KBM-7 (cell line): ENCODE results near the gene CCR5AS.
"Not testable (repeated sequence)": the region's sequence is repeated elsewhere in the genome, so short reads cannot be mapped to it uniquely, and the experiment has no call there.

ENCODE experiments used
- DNase-seq: peaks from one replicate; pipeline ENCODE4 v3.0.0-alpha.2; 2015
- in situ Hi-C: fragments of 300-500 bp; cut with MboI; formaldehyde crosslinking; loops from 2 replicates; pipeline ENCODE4 v1.14.3; 2020; ENCODE audit warnings: low sequenced_read_pairs, low pct_unique_long_range_greater_than_20kb, mixed read lengths

CCR5AS gene

DNA sequence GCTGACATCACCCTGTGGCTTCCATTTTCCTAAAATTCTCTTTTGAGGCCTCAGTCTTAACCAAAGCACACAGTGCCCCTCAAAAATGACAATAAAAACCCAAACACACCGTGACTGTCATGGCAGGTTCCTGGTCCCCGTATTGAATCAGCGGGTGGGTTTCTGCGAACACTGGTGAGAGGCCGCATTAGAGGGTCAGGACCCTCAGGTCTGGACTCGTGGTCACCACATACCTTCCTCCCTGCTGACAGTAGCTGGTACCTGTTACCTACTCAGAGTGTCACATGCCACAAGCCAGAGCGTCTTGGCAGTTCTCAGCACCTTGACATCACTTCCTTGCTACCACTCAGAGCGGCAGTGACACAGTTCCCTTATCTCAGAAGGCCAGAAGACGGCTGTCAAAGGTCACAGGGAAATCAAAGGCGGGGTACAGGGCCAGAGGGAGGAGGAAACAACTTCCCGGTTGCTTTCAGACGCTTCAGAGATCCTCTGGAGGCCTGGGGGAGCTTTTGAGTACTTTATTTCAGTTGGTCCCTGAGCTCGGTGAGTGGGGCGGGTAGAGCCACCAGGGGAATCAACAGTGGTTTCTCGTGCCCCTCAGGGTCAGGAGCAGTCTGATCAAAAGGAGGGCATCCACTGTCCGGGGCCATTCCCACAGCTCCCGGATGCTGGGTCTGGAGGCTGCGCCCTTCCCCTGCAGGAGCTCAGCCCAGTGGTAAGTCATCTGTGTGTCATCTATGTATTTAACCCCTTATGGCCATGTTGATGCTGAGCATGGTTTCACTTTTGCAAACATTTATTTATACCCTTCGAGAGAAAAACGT lies at the start of gene CCR5AS, which contains the start of gene CCRL2:
Gene CCR5AS, minus strand, starts transcription at position 279 of the 824 bp plus-strand sequence.
Gene CCRL2, plus strand, starts transcription at position 472 of the 824 bp plus-strand sequence. CDS start 821 bp downstream, outside the sequence.
- in situ Hi-C loops, result no loop called here
- DNase-seq, result peak; percentile 84

DNA sequence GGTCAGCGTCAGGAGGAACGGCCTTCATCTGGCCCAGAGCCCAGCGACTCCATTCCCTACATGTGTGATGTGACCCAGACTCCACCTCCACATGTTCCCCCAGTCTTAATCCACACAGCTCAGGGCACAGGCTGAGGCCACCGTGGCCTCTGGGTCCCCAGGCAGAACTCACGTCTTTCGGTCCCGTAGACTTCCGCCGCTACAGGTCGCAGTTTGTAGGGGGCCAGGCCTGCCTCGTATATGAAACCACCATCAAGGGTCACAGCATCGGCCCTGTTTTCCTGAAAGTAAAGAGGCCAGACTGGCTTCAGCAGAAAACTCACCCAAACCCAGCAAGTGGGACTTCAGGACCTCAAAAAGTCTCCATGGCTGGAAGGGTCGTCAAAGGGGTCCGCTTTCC lies 49.3 kb upstream of the CCR5AS start:
- DNase-seq, result no peak
- in situ Hi-C loops, result no loop called here

GRCh38 chr3:46455231-46456115 lies 48.6 kb upstream of the CCR5AS start:
- no peak for DNase-seq
- in situ Hi-C loops, result no loop called here

GRCh38 chr3:46454606-46455005 lies 47.7 kb upstream of the CCR5AS start:
- in situ Hi-C loops, result no loop called here

DNA sequence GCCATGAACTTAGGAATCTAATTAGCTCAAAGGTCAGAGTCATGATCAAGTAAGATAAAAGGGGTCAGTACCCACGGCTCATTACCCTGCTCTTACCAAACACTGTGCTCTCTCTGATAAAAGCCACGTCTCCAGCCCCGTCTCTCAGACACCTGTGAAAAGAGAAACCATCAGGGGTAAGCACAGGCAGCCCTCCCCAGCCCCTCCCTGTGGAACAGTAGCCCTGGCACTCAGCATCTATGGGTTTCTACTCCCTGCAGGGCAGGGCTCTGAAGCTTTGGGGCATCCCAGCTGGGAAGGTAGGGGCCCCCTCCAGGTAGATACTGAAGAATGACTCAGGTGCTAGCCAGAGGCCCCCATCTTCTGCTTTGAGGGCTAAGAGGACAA lies 47.3 kb upstream of the CCR5AS start:
- in situ Hi-C loops, result no loop called here
- DNase-seq, result no peak

More at GRCh38 chr3:46454606-46455005, 47.7 kb upstream of the CCR5AS start:
- DNase-seq, result no peak

- in situ Hi-C loops, result no loop called here
- DNase-seq, result no peak
Observed at GRCh38 chr3:46453526-46454208, 46.8 kb upstream of the CCR5AS start.

DNA sequence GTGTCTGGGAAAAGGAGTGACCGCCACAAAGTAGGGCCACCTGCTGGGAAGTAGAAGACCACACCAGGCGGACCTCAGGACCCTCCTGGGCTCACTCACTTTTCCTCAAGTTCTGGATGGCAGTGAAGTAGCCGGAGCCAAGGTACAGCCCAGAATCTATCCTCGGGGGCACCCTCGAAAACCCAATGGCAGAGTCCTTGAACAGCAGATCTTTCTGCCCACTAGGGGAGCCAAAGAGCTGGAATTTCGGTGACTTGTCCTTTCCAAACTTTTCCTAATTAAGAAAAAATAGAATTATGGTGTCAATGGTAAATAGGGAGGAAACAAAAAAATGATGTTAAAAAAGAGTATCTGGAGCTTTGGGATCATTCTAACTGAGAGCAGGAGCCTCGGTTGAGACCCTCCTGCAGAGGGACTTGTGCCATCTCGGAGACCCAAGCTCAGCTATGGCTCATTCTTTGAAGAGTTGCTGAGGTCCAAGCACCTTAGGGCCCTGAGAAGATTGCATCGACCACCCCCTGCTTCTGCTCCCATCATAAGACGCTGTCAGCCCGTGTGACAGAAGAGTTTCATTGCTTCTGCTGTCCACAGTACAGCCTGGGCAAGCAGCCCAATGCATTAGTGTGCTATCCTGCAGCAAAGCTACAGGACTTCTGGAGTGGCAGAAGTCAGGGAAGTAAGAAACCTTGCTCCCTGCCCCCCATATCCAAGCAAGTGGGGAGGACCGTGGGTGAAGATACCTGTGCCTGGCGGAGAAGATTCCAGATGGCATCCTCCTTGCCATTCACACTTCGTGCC lies 43.1 kb upstream of the CCR5AS start:
- in situ Hi-C loops, result no loop called here
- no peak for DNase-seq

DNA sequence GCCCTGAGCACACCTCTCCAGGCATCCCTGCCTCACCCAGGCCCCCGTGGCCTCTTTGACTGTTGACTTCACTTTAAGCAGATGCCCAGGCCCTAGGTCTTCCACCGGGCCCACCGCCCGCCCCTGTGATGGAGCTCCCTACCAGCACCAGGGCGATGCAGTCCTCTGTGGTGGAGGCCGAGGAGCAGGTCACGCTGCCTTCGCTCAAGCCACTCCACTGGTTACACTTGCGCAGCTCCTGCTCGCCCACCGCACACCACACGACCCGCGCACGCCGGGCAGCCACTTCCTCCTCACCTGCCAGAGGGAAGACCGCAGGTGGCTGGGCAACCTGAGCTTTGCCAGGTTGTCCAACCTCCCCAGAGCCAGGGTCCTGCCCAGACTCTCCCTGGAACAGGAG lies 41.9 kb upstream of the CCR5AS start:
- no peak for DNase-seq
- in situ Hi-C loops, result no loop called here

GRCh38 chr3:46447228-46447985 lies 40.5 kb upstream of the CCR5AS start:
- DNase-seq, result no peak
- in situ Hi-C loops, result no loop called here

GRCh38 chr3:46442576-46443530 lies 36.0 kb upstream of the CCR5AS start:
- no peak for DNase-seq
- in situ Hi-C loops, result no loop called here

GRCh38 chr3:46440531-46441294 lies 33.8 kb upstream of the CCR5AS start:
- in situ Hi-C loops, result no loop called here
- peak; percentile 78 for DNase-seq

DNA sequence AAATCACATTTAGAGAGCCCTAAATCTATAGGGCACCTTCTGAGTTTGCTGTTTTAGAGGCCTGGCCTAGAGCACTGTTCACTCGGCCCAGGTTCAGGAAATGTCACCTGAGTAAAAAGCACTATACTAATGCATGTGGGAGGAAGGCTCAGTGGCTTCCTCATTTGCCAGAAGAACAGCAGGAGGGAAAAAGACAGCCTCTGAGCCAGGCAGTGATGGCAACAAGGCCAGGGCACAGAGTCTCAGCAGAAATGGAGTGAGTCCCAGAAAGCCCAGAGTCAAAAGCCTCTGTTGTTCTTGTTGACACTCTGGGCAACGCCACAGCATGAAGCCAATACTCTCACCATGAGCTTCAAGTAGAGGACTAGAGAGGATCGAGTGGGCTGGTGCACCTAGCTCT lies 32.0 kb upstream of the CCR5AS start:
- in situ Hi-C loops, result no loop called here
- peak; percentile 75 for DNase-seq

DNA sequence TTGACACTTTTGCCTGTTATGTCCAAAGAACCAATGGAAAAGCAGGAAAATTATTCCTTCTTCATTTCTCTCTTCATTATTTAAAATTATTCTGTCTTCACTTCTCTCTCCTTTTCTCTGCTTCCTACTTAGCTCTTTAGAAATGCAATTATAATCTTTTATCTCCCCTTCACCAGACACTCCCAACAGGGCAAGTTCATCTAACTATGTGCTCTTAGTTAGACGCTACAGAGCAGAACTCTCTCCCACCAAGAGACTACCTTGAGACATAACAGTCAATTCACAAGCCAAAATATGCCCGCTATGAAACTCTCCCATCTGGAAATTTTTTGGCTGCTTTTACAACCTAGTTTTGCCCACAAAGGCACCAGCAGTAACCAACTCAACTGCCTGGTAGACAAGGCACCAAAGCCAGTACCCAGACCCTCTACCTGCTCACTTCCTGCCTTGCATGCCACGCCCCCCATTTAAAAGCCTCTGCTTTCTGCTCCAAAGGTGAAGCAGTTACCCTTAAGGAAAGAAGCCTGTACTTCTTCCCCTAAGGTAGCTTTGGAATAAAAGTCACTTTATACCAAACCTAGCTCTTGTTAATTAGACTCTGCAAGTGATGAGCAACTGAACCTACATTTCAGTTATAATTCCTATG lies 28.3 kb upstream of the CCR5AS start:
- no peak for DNase-seq
- in situ Hi-C loops, result no loop called here

DNA sequence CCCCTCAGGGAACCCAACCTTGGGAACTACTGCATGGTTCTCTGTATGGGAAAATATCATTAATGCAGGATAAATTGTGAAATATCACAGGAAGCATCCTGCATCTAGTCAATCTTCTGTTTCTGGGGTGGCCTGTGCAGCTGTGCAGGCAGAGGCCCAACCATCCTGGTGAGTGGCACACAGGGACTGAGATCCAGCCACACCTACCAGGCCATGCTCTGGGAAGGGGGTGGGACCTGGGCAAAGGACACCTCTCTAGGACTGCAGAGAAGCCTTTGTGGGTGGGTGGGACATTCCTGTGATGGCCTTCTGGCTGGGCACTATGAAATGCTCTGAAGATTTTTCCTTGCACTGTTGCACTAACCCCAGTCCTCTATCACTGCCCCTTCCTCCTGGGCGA lies 27.0 kb upstream of the CCR5AS start:
- in situ Hi-C loops, result no loop called here

GRCh38 chr3:46433118-46433517 lies 26.3 kb upstream of the CCR5AS start:
- peak; percentile 76 for DNase-seq
- in situ Hi-C loops, result not testable (repeated sequence)

More for the DNA sequence above, 27.0 kb upstream of the CCR5AS start:
- no peak for DNase-seq

- DNase-seq, result peak; percentile 28
- in situ Hi-C loops, result not testable (repeated sequence)
Observed at GRCh38 chr3:46431905-46432304, 25.0 kb upstream of the CCR5AS start.
